ENCODE data around the gene RIPK3.

RIPK3 gene

DNA sequence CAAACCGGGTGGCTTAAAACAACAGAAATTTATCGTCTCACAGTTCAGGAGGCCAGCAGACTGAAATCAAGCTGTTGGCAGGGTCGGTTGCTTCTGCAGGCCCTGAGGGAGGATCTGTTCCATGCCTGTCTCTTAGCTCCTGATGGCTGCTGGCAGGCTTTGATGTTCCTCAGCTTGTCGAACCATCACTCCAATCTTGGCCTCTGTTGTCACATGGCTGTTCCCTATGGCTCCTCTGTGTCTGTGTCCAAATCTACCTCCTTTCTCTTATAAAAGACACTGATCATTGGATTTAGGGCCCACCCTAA is 42.2 kb upstream of the RIPK3 start:
- H3K4me3 ChIP-seq (ENCODE audit: low read length) = no peak overlapping the region
- no peak for DNase-seq (ENCODE audit: low read depth)
- TF ChIP-seq, protein P1, sequence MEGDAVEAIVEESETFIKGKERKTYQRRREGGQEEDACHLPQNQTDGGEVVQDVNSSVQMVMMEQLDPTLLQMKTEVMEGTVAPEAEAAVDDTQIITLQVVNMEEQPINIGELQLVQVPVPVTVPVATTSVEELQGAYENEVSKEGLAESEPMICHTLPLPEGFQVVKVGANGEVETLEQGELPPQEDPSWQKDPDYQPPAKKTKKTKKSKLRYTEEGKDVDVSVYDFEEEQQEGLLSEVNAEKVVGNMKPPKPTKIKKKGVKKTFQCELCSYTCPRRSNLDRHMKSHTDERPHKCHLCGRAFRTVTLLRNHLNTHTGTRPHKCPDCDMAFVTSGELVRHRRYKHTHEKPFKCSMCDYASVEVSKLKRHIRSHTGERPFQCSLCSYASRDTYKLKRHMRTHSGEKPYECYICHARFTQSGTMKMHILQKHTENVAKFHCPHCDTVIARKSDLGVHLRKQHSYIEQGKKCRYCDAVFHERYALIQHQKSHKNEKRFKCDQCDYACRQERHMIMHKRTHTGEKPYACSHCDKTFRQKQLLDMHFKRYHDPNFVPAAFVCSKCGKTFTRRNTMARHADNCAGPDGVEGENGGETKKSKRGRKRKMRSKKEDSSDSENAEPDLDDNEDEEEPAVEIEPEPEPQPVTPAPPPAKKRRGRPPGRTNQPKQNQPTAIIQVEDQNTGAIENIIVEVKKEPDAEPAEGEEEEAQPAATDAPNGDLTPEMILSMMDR (conservative IDR thresholded peaks at IDR 0.05; ENCODE audit: low read length) = no peak

DNA sequence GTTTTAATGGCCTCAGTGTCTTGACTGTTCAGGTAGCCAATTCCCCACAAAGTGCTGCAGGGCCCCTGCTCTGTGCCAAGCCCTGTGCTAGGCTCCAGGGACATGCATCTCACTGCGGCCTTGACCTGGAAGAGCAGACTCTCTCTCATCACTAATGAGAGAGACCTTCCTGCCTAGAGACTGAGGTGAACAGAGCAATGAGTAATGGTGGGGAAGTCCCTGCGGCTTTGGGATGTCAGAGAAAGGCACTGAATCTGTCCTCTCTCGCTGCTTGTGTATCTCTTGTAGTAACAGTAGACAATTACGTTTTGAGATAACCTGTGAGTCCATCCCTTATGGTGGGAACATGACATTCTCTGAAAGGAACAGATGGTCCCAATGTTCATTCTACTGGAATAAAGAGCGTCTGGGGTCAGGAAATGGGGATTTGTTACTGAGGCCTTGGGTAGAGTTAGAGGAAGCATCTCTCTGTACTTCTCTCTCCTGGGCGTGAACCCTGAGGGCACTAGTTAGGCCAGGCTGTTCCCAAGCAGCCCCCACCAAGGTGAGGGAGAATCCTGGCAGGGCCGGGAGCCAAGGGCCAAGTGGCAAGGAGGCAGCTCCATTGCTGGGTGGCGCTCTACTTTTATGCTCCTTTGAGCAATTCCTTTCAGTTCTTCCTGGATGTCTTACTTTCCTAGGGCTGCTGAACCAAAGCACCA is 41.7 kb upstream of the RIPK3 start:
- TF ChIP-seq, protein P1 (conservative IDR thresholded peaks at IDR 0.05; ENCODE audit: low read length) = no peak
- no peak for DNase-seq (ENCODE audit: low read depth)
- H3K4me3 ChIP-seq (ENCODE audit: low read length) = no peak overlapping the region

DNA sequence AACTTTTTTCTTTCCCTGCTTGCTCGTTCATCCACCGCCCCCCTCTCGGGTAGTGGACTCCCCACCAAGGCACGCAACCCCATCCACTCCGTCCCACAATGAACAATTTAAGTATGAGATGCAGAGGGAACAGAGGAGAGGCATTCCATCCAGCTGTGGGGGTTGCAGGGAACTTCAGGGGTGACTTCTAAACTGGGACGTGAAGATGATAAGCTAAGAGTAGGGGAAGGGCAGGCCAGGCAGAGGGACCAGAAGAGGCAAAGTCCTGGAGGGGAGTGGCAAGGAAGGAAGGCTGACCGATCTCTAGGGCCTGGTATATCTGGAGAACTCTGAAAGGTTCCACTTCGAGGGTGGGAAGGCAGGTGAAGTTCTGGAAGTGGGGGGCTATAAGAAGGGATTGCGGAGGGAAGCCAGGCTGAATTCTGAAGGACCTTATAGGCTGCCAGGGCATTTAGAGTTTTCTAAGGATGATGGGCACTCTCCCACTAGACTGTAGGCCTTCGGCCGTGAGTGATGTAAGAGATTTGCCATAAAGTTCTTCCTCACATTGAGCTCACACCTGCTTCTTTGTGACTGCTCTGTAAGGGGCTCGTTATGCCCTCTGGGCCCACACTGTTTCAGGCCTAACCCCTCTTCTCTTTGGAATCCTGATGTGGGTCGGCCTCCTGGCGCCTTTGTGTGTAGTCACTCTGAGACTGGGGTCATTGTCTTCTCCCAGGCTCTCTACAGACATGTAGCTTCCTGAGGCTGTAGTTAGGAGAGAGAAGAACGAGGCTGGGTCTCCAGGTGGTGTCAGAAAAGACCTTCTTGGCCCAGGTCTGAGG is 40.3 kb upstream of the RIPK3 start:
- H3K4me3 ChIP-seq (ENCODE audit: low read length) = no peak overlapping the region
- TF ChIP-seq, protein P1 (conservative IDR thresholded peaks at IDR 0.05; ENCODE audit: low read length) = no peak
- DNase-seq (ENCODE audit: low read depth) = no peak

DNA sequence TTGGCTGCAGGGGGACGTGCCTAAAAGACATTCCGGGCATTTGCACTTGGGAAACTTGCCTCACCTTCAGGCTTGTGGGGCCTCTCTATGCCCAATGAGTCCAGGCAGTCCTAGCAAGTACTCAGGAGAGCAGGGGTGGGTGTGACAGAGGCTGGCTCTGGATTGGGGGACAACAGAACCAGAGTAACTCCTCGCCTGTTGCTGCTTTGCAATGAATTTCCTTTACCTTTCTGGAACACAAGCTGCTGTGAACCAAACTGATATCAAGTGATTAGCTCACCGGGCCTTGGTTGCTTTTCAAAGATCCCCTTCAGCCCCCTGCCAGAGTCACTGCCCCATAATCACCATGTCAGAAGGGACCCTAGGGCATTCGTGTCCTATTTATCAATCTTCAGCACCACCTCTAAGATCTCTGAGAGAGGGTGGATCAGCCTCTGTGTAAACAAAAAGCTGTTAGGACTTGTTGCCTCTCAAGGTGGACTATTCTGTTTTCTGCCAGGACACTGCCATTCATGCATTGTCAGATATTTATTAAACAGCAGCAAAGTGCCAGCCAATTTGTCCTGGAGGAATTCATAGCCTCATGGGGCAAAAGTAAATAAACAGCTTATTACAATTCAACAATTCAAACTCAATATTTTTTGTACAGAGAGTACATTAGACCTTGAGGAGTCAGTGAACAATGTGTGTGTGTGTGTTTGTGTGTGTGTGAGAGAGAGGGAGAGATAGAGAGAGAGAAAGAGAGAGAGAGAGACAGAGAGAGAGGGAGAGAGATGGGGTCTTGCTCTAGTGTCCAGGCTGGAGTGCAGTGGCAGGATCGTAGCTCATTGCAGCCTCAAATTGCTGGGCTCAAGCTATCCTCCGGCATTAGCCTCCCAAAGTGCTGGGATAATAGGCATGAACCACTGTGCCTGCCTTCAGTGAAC is 39.5 kb upstream of the RIPK3 start:
- no peak overlapping the region for H3K4me3 ChIP-seq (ENCODE audit: low read length)
- no peak for DNase-seq (ENCODE audit: low read depth)
- TF ChIP-seq, protein P1 (conservative IDR thresholded peaks at IDR 0.05; ENCODE audit: low read length) = no peak

DNA sequence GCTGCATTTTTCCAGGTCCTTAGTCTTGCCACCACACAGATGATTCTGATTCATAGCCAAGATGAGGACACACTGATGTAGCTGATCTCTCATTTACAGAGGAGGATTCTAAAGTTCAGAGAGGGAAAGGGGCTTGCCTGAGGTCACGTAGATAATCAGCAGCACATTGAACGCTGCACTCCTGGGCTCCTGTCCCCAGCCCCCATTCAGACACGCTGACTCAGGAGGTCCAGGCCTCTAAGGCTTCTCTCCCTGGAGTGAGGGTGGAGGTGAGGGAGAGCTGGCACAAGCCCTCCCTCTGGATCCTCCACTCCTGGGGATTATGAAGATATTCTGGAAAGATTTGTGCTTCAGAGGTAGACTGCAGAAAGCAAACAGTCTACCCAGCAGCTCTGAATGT is 38.5 kb upstream of the RIPK3 start:
- no peak for DNase-seq (ENCODE audit: low read depth)
- TF ChIP-seq, protein P1 (conservative IDR thresholded peaks at IDR 0.05; ENCODE audit: low read length) = no peak
- H3K4me3 ChIP-seq (ENCODE audit: low read length) = no peak overlapping the region

DNA sequence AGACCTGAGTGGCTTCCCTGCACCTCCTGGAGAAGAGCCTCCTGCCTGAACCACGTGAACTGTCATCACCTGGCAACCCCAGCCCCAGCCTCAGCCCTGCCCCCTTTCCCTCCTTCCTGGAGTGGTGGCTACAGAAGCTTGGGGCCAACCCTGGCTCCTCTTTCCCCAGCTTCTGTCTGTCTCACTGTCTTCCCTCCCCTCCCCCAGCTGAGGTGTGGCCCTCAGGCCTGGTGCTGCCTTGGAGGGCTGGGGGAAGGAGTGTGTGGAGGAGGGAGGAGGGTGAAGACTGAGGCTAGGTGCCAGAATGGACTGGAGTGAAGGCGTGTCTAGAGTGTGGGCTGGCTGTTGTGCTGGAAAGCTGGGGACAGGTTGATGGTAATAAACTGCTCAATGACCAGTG is 37.9 kb upstream of the RIPK3 start:
- TF ChIP-seq, protein P1 (conservative IDR thresholded peaks at IDR 0.05; ENCODE audit: low read length) = no peak
- no peak overlapping the region for H3K4me3 ChIP-seq (ENCODE audit: low read length)
- DNase-seq (ENCODE audit: low read depth) = no peak

Data from AG10803 (cell line).